GM12875 (cell line): ENCODE measurements around the gene PDC.

Source experiments
- H3K4me3 ChIP-seq: one replicate; pipeline ENCODE4 v1.5.1; 2011; ENCODE audit warnings: low read depth, low read length, control low read depth
- CTCF ChIP-seq: IDR thresholded peaks from 2 replicates; pipeline ENCODE4 v1.5.1; 2011; ENCODE audit warnings: low read depth, mild to moderate bottlenecking, control low read depth, inconsistent platforms, low read length, moderate library complexity, borderline replicate concordance; ENCODE audit not compliant: insufficient read depth

Gene PDC

GRCh38 chr1:186483561-186483960 is 22.6 kb upstream of the PDC start:
- H3K4me3 ChIP-seq: no peak overlapping the region
- TF ChIP-seq CTCF: no peak

GRCh38 chr1:186482661-186483255 is 21.8 kb upstream of the PDC start:
- H3K4me3 ChIP-seq: no peak overlapping the region
- peak; percentile 86 for TF ChIP-seq CTCF

GRCh38 chr1:186481303-186481888 is 20.5 kb upstream of the PDC start:
- H3K4me3 ChIP-seq: no peak overlapping the region
- TF ChIP-seq CTCF: no peak

GRCh38 chr1:186479162-186479561 is 18.2 kb upstream of the PDC start:
- H3K4me3 ChIP-seq: no peak overlapping the region
- TF ChIP-seq CTCF: no peak

- H3K4me3 ChIP-seq: no peak overlapping the region
- TF ChIP-seq CTCF: no peak
Observed at GRCh38 chr1:186476264-186477040, 15.5 kb upstream of the PDC start.

GRCh38 chr1:186474208-186474607 is 13.3 kb upstream of the PDC start:
- no peak overlapping the region for H3K4me3 ChIP-seq
- no peak for TF ChIP-seq CTCF

GRCh38 chr1:186473047-186473446 is 12.1 kb upstream of the PDC start:
- no peak for TF ChIP-seq CTCF
- H3K4me3 ChIP-seq: no peak overlapping the region
